HepG2 (cell line): Measurements from ENCODE around the gene TMEM100.

ENCODE experiments used
- CEBPG ChIP-seq: IDR thresholded peaks from 2 replicates; pipeline ENCODE4 v1.6.1; 2016
- CENPX ChIP-seq: sonication (generic); formaldehyde crosslinking; IDR thresholded peaks from 2 replicates; pipeline ENCODE4 v1.9.0; 2021; ENCODE audit warnings: mild to moderate bottlenecking, missing genetic modification reagents, moderate library complexity
- CTCF ChIP-seq: sonication (generic); formaldehyde crosslinking; IDR thresholded peaks from 2 replicates; pipeline ENCODE4 v1.5.0; 2020; ENCODE audit warnings: mild to moderate bottlenecking, missing genetic modification reagents, moderate library complexity
- EED ChIP-seq: sonication (generic); formaldehyde crosslinking; IDR thresholded peaks from 2 replicates; pipeline ENCODE4 v1.5.0; 2020; ENCODE audit warnings: mild to moderate bottlenecking, missing genetic modification reagents
- EZH2 ChIP-seq: conservative IDR thresholded peaks from 2 replicates; pipeline ENCODE4 v1.6.1; 2012; ENCODE audit warnings: mild to moderate bottlenecking, low read depth, low read length, moderate library complexity
- HNRNPLL ChIP-seq: fragments of 200-400 bp; formaldehyde crosslinking; IDR thresholded peaks from 2 replicates; pipeline ENCODE4 v1.6.1; 2017; ENCODE audit warnings: mild to moderate bottlenecking, low read depth, low read length; ENCODE audit not compliant: poor library complexity, severe bottlenecking
- NPAS2 ChIP-seq: sonication (generic); formaldehyde crosslinking; IDR thresholded peaks from 2 replicates; pipeline ENCODE4 v1.8.0; 2022; ENCODE audit warnings: mild to moderate bottlenecking, missing genetic modification reagents, borderline replicate concordance
- PCBP2 ChIP-seq: fragments of 200-400 bp; formaldehyde crosslinking; optimal IDR thresholded peaks from 2 replicates; pipeline ENCODE3; 2018; ENCODE audit warnings: low read length, low read depth; ENCODE audit not compliant: poor library complexity, severe bottlenecking
- RXRA ChIP-seq: sonication (generic); formaldehyde crosslinking; IDR thresholded peaks from 2 replicates; pipeline ENCODE4 v1.5.1; 2020; ENCODE audit warnings: missing genetic modification reagents
- SMC3 ChIP-seq: IDR thresholded peaks from 2 replicates; pipeline ENCODE4 v1.6.1; 2011; ENCODE audit warnings: low read length, improper control_type of control experiment
- SRF ChIP-seq: IDR thresholded peaks from 2 replicates; pipeline ENCODE4 v1.6.1; 2011; ENCODE audit warnings: mild to moderate bottlenecking, low read depth, low read length, moderate library complexity
- WIZ ChIP-seq: sonication (generic); formaldehyde crosslinking; IDR thresholded peaks from 2 replicates; pipeline ENCODE4 v1.5.1; 2020; ENCODE audit warnings: mild to moderate bottlenecking, missing genetic modification reagents
- ZNF274 ChIP-seq: sonication (generic); formaldehyde crosslinking; IDR thresholded peaks from 2 replicates; pipeline ENCODE4 v1.5.1; 2020; ENCODE audit warnings: mild to moderate bottlenecking, missing genetic modification reagents
- TF ChIP-seq, protein P1 (sequence below): IDR thresholded peaks from 2 replicates; pipeline ENCODE4 v1.6.1; 2016; ENCODE audit warnings: mild to moderate bottlenecking

DNA sequence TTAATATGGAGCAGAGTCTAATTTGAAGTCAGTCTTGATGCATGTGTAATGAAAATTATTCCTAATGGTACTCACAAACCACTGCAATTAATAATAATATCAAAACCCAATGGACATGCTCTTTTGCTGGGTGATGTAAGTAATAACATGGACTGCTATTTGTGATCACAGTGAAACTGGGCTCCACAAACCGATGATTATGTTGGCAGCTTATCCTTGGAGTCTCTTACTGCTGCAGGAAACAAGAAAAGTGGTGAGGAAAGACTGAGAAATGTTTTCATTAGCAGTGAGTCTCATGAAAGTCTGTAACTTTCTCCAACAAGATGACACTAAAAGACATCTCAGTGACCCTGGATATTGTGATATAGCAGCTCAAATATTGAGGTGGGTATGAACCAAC is 45.2 kb downstream of the TMEM100 start:
- TF ChIP-seq CTCF (CRISPR knock-in tag): no peak
- no peak for TF ChIP-seq NPAS2 (CRISPR knock-in tag)
- TF ChIP-seq WIZ (CRISPR knock-in tag): no peak
- TF ChIP-seq SMC3: no peak
- TF ChIP-seq CENPX (CRISPR knock-in tag): no peak
- TF ChIP-seq ZNF274: no peak
- TF ChIP-seq, protein P1, sequence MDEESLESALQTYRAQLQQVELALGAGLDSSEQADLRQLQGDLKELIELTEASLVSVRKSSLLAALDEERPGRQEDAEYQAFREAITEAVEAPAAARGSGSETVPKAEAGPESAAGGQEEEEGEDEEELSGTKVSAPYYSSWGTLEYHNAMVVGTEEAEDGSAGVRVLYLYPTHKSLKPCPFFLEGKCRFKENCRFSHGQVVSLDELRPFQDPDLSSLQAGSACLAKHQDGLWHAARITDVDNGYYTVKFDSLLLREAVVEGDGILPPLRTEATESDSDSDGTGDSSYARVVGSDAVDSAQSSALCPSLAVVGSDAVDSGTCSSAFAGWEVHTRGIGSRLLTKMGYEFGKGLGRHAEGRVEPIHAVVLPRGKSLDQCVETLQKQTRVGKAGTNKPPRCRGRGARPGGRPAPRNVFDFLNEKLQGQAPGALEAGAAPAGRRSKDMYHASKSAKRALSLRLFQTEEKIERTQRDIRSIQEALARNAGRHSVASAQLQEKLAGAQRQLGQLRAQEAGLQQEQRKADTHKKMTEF (CRISPR knock-in tag): no peak
- TF ChIP-seq EZH2: no peak
- no peak for TF ChIP-seq HNRNPLL
- no peak for TF ChIP-seq RXRA
- no peak for TF ChIP-seq SRF
- TF ChIP-seq EED (CRISPR knock-in tag): no peak
- no peak for TF ChIP-seq PCBP2
- no peak for TF ChIP-seq CEBPG
